IPS-11a (cell line): ENCODE results near the gene CLPTM1.
"Not testable (repeated sequence)": the region's sequence is repeated elsewhere in the genome, so short reads cannot be mapped to it uniquely, and the experiment has no call there.

Source experiments
- H3K4me3 ChIP-seq: one replicate; pipeline ENCODE4 v1.5.1; 2013; ENCODE audit warnings: low read depth, low read length, control low read depth

The CLPTM1 gene

GRCh38 chr19:44954649-44955504 is at the start of gene CLPTM1:
Gene CLPTM1 (plus strand): TSS chr19:44955380. CDS start chr19:44955396, 16 bp downstream.
- H3K4me3 ChIP-seq, result peak within 1 kb of the TSS; percentile 99

- H3K4me3 ChIP-seq, result peak within 1 kb of the TSS; percentile 97
Measured at GRCh38 chr19:44905437-44906160, 49.6 kb upstream of the CLPTM1 start, which contains the start of gene APOE. Gene APOE (plus strand): TSS chr19:44905796. CDS start chr19:44906625, 829 bp downstream.

GRCh38 chr19:44907613-44908012 is 47.6 kb upstream of the CLPTM1 start:
- H3K4me3 ChIP-seq, result no peak overlapping the region

GRCh38 chr19:44908074-44908835 is 46.9 kb upstream of the CLPTM1 start:
- no peak overlapping the region for H3K4me3 ChIP-seq

GRCh38 chr19:44908836-44909261 is 46.3 kb upstream of the CLPTM1 start:
- no peak overlapping the region for H3K4me3 ChIP-seq

GRCh38 chr19:44909775-44910174 is 45.4 kb upstream of the CLPTM1 start:
- no peak overlapping the region for H3K4me3 ChIP-seq

GRCh38 chr19:44911896-44912295 is 43.3 kb upstream of the CLPTM1 start:
- H3K4me3 ChIP-seq, result not testable (repeated sequence)

- no peak overlapping the region for H3K4me3 ChIP-seq
Measured at GRCh38 chr19:44912854-44913253, 42.3 kb upstream of the CLPTM1 start.

GRCh38 chr19:44913512-44914432 is 41.4 kb upstream of the CLPTM1 start:
- H3K4me3 ChIP-seq, result peak overlapping the region; percentile 55

GRCh38 chr19:44914433-44915206 is 40.6 kb upstream of the CLPTM1 start, which contains the start of gene APOC1:
Gene APOC1 (plus strand): TSS chr19:44914608. CDS start chr19:44914892, 284 bp downstream.
- peak within 1 kb of the TSS; percentile 55 for H3K4me3 ChIP-seq

- H3K4me3 ChIP-seq, result no peak overlapping the region
Measured at GRCh38 chr19:44924243-44924725, 30.9 kb upstream of the CLPTM1 start.

GRCh38 chr19:44925114-44925891 is 29.9 kb upstream of the CLPTM1 start:
- H3K4me3 ChIP-seq, result no peak overlapping the region

- H3K4me3 ChIP-seq, result peak overlapping the region; percentile 13
Measured at GRCh38 chr19:44926245-44927077, 28.7 kb upstream of the CLPTM1 start.

- no peak overlapping the region for H3K4me3 ChIP-seq
Measured at GRCh38 chr19:44927746-44928145, 27.4 kb upstream of the CLPTM1 start.

- H3K4me3 ChIP-seq, result no peak overlapping the region
Measured at GRCh38 chr19:44930088-44930487, 25.1 kb upstream of the CLPTM1 start.

GRCh38 chr19:44931541-44931940 is 23.6 kb upstream of the CLPTM1 start:
- H3K4me3 ChIP-seq, result no peak overlapping the region

GRCh38 chr19:44939668-44940067 is 15.5 kb upstream of the CLPTM1 start:
- no peak overlapping the region for H3K4me3 ChIP-seq
